Iris pigment epithelial cell (primary cell): ENCODE measurements around the gene NAPEPLD.
"Not testable (repeated sequence)": the region's sequence is repeated elsewhere in the genome, so short reads cannot be mapped to it uniquely, and the experiment has no call there.

Experiments
- DNase-seq: peaks from one replicate; pipeline ENCODE4 v3.0.0-alpha.2; 2011; ENCODE audit warnings: low read depth

Gene NAPEPLD

DNA sequence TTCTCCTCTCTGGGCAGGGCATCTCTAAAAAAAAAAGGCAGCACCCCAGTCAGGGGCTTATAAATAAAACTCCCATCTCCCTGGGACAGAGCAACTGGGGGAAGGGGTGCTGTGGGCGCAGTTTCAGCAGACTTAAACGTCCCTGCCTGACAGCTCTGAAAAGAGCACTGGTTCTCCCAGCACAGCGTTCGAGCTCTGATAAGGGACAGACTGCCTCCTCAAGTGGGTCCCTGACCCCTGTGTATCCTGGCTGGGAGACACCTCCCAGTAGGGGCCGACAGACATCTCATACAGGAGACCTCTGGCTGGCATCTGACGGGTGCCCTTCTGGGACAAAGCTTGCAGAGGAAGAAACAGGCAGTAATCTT, 42.2 kb downstream of the NAPEPLD start:
- not testable (repeated sequence) for DNase-seq

- peak; percentile 21 for DNase-seq
Measured at GRCh38 chr7:103106005-103106702, 42.7 kb downstream of the NAPEPLD start.

- DNase-seq: no peak
Measured at GRCh38 chr7:103101543-103101942, 47.4 kb downstream of the NAPEPLD start.

DNA sequence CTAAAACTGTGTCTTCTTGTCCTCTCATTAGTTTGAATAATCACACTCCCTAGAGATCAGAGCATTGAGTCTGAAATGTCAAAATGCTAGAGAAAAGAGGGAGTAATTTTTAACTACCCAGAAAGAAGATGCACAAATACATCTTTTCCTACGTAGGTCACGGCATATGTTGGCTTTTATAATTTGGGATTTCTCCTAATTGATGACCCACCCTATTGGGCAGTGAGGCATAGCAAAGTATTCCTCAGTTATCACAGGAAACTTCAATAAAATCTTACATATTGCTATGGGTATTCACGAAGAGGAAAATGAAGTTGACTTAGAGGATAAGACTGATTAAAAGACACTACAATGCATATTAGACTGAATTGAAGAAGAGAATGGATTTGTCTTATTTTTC, 48.6 kb downstream of the NAPEPLD start:
- no peak for DNase-seq

- DNase-seq: no peak
Measured at GRCh38 chr7:103097041-103097440, 51.9 kb downstream of the NAPEPLD start.

GRCh38 chr7:103095558-103095957, 53.3 kb downstream of the NAPEPLD start:
- not testable (repeated sequence) for DNase-seq

DNA sequence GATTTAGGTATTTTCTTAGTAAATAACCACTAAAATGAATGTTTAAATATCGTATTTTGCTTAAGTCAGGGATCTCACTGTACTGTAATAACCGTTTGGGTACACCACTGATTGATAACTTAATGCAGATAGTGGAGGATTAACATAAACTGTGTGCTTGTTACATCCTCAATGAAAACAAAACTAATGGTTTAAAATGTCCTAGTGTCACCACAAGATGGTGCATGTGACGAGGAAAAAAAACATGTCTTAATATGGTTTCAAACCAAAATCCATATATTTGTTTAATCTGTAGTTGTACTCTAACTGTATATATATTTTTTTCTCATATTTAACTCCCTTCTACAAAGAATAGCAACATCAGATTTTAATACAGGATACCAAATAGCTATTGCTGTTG, 54.8 kb downstream of the NAPEPLD start:
- DNase-seq: no peak

DNA sequence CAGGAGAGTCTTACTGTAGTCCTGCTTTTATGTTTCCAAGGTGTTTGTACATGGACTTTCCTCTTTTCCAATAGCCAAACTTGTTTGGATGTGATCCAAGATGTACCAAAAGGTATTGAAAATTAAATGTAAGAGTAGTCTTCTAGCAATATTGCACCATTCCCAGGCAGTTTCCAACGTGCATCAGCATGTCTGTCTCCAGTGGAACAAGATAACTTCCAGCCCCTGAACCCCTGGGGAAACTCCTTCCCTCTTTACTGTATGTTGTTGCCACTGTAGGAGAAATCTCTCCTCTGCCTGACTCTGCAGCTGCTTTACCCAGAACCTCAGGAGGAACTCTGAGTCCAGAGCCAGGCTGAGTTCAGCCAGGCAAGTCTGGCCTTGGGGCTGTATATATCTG, 55.5 kb downstream of the NAPEPLD start:
- no peak for DNase-seq

DNA sequence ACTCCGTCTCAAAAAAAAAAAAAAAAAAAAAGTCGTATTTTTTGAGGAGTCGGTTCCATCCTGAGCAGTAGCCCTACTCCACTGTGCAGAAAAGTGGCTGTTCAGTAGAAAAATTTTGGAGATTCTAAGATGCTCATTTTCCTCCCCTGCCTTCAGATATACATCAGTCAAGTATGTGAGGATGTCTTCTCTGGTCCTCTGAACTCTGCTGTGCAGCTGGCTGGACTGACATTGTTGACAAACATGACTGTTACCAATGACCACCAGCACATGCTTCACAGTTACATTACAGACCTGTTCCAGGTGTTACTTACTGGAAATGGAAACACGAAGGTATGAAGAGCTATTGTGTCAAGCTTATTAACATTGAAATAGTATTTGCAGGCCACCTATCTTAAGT, 56.6 kb downstream of the NAPEPLD start:
- DNase-seq: not testable (repeated sequence)

- DNase-seq: no peak
Measured at GRCh38 chr7:103083210-103083609, 65.7 kb downstream of the NAPEPLD start.

- no peak for DNase-seq
Measured at GRCh38 chr7:103082497-103082896, 66.4 kb downstream of the NAPEPLD start.

GRCh38 chr7:103080923-103081322, 68.0 kb downstream of the NAPEPLD start:
- no peak for DNase-seq

GRCh38 chr7:103079836-103080235, 69.1 kb downstream of the NAPEPLD start:
- DNase-seq: no peak

GRCh38 chr7:103078226-103078625, 70.7 kb downstream of the NAPEPLD start:
- DNase-seq: not testable (repeated sequence)

GRCh38 chr7:103077318-103077717, 71.6 kb downstream of the NAPEPLD start:
- no peak for DNase-seq

- DNase-seq: no peak
Measured at GRCh38 chr7:103076764-103077163, 72.1 kb downstream of the NAPEPLD start.

DNA sequence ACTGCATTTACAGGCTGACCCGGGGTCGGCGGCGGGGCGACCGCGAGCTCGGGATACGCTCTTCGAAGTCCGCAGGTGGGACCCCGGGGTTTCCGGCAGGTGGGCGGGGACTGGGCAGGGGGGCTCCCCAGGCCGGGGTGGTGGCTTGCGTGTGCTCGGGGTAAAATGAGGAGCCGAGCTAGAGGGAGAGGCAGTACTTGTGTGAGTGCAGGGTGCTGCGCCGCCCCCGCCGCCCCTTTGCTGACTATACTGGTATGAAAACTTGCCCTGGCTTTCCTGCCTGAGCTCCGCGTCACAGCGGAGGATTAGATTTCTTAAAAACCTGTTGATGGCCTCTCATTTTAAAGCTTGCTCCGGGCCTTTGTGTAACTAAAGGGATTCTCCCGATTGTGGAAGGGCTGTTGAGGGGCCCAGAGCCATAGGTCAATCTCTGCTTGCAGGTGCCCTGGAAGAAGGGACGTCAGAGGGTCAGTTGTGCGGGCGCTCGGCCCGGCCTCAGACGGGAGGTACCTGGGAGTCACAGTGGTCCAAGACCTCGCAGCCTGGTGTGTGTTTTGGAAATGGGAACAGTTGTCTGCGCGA, 73.5 kb downstream of the NAPEPLD start:
- DNase-seq: peak; percentile 77

DNA sequence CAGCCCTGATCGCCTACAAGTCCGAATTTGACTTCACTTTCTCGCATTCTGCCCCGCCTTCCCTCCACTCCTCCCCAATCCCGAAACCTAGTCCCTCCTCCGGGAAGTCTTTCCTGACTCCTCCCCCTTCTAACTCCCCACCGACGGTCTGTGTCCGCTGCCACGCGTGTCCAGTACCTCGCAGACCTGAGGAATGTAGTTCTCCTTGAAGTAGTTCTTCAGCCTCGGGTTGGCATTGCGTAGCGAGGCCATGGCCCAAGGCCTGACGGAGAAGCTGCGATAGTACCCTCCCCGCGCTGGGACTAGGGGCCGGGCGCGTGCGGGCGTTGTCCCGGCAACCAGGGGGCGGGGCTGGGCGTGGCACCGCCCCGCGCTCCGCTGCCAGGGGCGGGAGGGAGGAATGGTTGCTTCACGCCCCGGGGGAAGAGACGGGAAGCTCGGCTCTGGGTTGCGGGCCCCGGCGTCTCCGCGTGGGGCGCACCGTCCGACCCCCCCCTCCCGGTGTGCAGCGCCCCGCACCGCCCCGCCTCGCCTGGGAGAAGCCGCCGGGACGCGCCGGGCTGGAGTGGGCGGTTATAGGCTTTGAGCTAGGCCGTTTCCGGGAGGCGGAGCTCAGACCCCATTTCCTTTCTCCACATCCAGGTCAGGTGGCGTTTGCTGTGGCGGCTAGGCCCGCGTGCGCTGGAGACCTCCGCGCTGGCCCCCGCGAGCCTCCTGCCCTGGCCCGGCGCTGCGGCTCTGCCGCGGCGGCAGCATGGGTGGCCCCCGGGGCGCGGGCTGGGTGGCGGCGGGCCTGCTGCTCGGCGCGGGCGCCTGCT, 74.2 kb downstream of the NAPEPLD start, which contains the start of the genes ARMC10 and FBXL13:
TSS of gene ARMC10 (plus strand) at position 622 of the 818 bp plus-strand sequence. CDS start at position 755, 133 bp downstream.
TSS of gene FBXL13 (minus strand) at position 278 of the 818 bp plus-strand sequence.
- peak; percentile 91 for DNase-seq

GRCh38 chr7:103073989-103074518, 74.8 kb downstream of the NAPEPLD start:
- no peak for DNase-seq

DNA sequence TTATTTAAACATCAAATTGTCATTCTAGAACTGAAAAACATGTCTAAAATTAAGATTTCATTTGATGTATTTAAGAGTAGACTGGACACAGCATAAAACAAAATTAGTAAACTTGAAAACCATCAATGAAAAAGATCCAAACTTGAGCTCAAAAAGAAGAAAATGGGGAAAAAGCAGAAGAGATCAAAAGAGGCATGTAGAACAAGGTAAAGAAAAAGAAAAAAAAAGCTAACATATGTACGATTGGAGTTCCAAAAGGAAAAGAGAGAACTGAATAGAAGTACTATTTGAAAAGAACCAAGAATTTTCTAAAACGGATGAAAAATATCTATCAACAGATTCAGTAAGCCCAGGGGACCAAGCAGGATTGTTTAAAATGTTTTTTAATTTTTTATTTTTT, 77.9 kb downstream of the NAPEPLD start:
- DNase-seq: no peak

DNA sequence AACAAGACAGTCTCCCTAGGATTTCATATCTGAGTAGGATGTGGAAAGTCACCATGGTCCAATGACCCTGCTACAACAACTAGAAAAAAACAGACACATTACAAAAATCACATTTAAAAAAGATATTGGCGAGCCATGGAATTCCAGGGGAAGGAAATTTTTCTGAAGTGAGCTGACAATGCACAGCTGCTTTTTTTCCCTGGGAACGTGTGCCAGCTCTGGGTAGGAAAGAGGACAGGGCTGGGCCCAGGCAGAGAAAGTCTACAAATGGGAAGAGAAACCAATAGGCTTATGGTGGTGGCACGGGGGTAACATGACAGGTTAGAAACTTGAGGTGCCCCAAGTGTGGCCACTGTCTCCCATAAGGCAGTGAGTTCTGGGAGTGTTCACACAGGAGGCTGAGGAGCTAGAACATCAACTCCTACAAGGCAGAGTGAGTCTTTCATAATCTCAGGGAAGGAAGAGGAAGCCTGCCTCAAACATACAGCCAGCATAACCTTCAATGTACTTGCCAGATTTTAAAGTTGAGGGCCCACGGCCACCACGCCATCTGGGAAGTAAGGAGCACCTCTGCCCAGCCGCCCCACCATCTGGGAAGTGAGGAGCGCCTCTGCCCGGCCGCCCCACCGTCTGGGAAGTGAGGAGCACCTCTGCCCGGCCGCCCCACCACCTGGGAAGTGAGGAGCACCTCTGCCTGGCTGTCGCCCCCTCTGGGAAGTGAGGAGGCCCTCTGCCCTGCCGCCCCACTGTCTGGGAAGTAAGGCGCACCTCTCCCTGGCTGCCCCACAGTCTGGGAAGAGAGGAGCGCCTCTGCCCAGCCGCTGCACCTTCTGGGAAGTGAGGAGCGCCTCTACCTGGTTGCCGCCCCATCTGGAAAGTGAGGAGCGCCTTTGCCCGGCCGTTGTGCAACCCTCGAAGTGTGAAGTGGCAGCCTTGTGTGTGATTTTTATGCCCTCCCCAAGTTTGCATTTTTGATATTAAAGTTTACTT, 80.2 kb downstream of the NAPEPLD start:
- DNase-seq: no peak
